HG03175 (cell line): Measurements from ENCODE around the gene DCUN1D5.

ENCODE experiments used
- ATAC-seq: cut with Tn5 transposase; IDR thresholded peaks from one replicate; pipeline ENCODE4 v1.9.1; 2021; ENCODE audit warnings: mild to moderate bottlenecking, moderate library complexity; ENCODE audit not compliant: unreplicated experiment

DCUN1D5 gene

DNA sequence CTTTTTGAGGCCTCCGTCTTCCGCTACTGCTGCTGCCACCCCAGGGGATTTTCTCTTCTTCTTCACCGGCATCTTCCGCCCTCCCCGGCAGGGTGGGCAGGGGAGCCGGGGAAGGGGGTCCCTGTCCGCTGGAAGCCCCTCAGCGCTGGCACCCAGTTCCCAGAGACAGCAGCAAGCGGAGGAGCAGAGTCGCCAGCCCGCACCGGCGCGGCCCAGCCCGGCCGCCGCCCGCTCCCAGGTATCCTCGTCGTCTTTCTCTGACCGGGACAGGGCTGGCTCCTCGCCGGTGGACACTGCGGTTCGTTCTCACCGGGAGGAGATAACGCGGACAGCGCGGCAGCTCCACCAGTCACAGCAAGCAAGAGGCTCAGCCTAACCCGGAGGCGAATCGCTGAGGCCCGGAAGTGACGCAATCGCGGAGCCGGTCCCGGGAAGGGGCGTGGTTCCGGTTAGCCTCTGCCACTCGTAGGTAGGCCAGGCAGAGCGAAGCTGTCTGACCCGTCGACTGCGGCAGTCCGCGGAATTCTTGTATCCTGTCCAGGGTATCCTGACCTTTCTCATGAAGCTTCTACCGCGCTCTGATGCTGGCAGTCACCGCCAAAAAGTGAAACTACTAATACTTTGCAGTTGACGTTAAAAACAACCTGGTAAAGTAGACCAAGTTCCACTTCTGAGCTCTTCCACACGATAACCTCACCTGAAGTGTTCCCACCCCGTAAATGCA is at the start of gene DCUN1D5:
TSS of gene DCUN1D5 (minus strand) at position 360 of the 724 bp plus-strand sequence. CDS start at position 72, 288 bp downstream.
- peak; percentile 100 for ATAC-seq

DNA sequence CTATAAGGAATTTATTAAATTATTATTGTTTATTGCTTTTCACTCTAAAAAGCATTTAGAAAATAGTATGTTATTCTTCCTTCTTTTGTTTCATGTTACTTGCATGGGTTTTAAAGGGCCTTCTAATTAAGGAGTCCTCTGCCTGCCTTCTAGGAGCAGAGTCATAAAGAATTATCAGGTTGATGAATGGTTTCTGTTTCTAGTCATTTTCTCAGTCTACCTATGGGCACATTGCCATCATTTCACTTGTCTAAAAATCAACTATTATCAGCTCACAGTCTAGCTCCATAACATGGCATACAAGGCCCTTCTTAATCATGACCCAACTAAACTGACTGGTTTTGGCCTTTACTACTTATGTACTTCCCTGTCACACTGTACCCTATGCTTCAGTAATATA is 33.5 kb upstream of the DCUN1D5 start:
- no peak for ATAC-seq

- ATAC-seq = no peak
Observed at GRCh38 chr11:103114836-103115235, 22.9 kb upstream of the DCUN1D5 start.

DNA sequence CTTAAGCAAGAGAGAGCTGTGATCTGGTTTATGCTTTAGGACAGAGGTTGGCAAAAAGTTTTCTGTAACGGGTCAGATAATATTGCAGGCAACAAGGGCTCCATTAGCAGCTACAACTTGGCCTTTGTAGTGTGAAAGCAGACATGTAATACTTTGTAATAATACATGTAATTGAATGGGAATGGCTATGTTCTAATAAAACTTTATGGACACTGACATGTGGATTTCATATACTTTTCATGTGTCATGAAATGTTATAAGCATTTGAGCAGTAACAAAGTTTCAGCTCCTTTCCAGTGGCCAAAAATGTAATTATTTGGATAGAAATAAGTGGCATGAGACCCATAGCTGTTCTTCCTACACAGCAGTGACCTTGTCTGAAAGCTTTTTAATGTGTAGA is 20.4 kb upstream of the DCUN1D5 start:
- ATAC-seq = no peak

- no peak for ATAC-seq
Observed at GRCh38 chr11:103111400-103111799, 19.4 kb upstream of the DCUN1D5 start.

GRCh38 chr11:103110391-103110790 is 18.4 kb upstream of the DCUN1D5 start:
- ATAC-seq = no peak

- peak; percentile 0 for ATAC-seq
Observed at GRCh38 chr11:103109818-103110388, 17.9 kb upstream of the DCUN1D5 start.

DNA sequence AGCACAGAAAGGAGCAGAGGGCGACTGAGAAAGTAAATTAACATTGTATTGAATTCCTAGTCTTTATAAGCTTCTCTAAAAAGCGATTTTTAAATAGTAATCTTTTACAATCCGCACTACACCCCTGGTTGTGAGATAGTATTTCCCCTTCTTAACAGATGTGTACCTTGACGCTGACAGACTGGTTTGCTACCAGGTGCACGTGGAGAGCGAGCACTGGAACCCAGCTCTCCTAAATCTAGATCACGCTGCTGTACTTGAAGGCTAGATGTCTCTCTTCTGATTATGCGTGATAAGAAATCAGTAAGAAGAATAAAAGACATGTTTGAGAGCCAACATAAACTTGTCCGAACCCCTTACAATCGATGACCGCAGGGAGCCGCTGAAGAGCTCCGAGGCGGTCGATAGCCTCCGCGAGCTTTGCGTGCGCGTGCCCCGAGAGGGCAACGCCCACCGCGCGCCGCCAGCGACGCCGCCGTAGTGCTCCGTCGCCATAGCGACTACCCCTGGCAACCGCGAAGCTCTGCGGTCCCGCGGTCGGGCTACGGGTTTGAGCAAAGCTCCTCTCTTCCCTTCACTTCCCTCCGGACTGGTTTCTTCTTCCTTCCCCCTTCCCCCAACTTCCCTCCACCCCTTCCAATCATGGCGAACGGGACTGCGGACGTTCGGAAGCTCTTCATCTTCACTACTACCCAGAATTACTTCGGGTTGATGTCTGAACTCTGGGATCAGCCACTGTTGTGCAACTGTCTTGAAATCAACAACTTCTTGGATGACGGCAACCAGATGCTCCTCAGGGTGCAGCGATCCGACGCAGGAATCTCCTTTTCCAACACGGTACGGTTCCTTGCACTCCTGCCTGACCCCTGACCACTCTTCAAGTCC is 17.2 kb upstream of the DCUN1D5 start, which contains the start of gene DYNC2H1:
TSS of gene DYNC2H1 (plus strand) at position 494 of the 885 bp plus-strand sequence. CDS start at position 643, 149 bp downstream.
- ATAC-seq = peak; percentile 99

DNA sequence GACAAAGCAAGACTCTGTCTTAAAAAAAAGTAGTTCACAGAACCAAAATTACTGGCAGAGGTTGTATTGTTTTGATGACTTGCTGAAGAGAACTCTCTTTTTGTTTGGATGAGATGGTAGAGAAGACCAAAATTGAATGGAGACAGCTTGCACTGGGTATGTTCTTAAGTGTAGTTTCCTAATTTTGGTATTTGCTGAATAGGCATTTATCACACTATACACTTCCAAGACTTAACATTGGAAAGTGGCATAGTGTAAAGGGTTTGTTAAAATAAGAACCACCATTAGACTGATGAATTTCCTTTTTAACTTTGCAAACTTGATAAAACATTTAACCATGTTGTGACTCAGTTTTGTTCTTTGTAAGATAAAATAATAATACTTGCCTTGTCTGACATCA is 5.3 kb upstream of the DCUN1D5 start:
- no peak for ATAC-seq

DNA sequence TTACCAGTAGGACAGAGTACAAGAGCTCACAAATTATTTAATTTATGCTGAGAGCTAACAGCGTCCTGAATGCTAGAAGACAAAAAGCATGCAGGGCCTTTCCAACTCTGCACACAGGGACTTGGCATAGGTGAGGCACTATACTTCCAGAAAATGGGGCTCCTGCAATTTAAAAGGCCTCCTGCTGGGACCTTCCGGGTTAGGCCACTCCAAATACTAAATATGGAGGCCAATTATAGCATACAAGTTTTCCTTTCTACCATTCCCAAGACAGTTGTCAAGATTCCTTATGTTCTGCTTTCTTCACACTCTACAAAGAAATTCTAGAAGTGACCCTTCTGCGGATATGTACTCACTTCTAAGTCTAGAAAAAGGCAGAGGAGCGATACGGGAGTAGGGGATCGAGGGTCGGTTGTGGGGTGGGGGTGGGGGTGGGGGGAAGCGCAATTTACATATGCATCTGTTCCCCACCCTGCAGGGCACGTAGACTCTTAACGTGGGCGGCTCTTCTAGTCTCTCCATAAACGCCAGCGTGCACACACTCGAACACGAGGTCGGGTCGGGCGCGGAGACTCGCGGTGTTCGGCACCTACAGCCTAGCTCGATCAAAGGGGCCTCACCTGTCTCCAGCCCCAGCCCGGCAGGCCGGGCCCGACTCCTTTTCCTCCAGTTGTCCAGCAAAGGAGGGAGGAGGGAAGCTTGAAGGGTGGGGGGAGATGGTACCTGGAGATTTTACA is 728 bp downstream of the DCUN1D5 start:
- ATAC-seq = peak; percentile 42

- ATAC-seq = no peak
Observed at GRCh38 chr11:103086461-103086860, 5.5 kb downstream of the DCUN1D5 start.

DNA sequence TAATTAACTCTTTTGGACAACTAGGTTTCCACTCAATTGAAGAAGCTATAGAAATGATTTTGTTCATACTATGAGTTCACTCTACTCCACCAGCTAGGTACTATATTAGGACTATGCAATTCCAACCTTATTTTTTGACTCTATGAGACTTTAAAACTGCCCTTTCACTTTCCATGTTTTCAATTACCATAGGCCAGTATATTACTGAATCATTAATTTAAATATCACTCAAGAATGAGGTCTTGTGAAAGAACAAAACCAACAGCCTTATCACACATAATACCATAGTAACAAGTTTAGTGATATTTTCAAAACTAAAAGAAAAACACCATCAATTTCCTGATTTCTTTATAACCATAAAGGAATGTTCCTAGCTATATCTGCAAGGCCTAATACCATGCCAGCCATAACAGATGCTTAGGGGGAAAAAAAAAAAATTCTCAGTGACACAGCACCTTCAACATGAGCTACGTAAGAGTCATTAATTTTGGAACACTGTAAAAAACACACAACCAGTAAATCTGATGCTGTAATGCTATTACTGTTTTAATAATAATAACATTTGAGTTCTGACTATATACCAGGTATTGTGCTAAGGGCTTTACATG is 6.1 kb downstream of the DCUN1D5 start:
- no peak for ATAC-seq

DNA sequence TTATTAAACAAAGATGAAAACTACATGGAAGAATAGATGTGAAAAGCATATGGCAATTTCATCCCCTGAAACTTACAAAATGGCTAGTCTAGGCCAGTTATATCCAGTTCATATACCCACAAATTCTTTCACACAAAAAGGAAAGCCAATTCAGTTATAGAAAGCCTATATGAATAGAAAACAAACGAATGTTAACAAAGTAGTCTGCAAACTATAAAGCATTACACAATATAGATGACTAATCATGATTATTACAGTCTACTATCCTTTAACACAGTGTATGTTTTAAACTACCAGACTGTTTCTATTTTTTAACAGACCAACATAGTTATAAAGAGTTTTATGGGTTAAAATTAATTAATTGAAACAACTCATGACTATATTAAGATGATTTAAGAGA is 12.1 kb downstream of the DCUN1D5 start:
- ATAC-seq = no peak

DNA sequence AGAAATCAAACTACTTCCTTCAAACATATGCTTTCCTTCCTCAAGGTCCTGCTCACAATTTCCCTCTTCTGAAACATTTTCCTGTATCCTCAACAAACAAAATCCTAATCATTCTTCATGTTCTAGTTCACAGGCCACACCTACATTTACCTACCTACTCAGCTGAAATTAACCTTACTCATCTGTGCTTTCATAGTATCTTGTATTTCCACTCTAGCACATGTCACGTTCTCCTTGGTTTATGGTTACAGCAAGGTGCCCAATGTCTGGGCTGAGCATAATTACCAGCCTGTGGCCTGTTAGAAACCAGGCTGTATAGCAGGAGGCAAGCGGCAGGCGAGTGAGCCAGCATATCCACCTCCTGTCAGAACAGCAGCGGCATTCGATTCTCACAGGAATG is 13.2 kb downstream of the DCUN1D5 start:
- ATAC-seq = no peak

DNA sequence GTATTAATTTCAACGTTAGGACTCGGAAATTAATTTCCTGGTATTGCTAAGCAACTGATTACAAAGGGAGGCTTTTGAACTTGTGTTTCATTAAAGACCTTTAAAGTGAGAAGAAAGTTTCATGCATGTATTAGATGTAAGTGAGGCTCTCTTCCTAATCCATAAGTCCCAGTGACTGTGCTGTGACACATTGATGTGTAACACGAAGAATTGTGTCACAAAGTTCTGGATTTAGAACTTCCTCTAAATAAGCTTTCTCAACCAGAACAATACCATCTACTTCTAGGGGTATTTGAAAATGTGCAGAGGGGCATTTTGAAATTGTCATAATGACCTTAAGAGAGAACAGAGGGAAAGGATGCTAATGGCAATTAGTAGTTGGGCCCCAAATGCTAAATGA is 14.4 kb downstream of the DCUN1D5 start:
- ATAC-seq = no peak

- no peak for ATAC-seq
Observed at GRCh38 chr11:103076361-103076760, 15.6 kb downstream of the DCUN1D5 start.

GRCh38 chr11:103071008-103071407 is 21.0 kb downstream of the DCUN1D5 start:
- ATAC-seq = no peak

GRCh38 chr11:103070142-103070541 is 21.8 kb downstream of the DCUN1D5 start:
- no peak for ATAC-seq

DNA sequence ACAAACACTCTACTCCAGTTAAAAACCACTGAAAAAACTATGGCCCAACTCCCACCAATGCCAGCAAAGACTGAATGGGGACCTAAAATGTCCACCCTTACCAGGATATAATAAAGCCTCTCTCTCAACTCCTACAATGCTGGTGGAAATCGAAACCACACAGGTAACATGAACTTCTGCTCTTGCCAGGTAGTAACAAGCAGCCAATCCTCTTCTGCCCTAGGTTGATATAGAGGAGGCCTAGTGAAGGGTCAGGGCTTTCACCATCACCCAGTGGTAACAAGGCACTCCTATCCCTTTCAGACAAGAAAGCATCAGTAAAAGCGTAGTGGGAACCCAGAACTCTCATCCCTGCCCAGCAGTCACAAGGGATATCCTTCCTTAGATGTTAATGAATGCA is 22.6 kb downstream of the DCUN1D5 start:
- no peak for ATAC-seq

- ATAC-seq = no peak
Observed at GRCh38 chr11:103067118-103067517, 24.8 kb downstream of the DCUN1D5 start.
